GM06990 (cell line): Measurements from ENCODE around the gene RBM5.
"Not testable (repeated sequence)": the region's sequence is repeated elsewhere in the genome, so short reads cannot be mapped to it uniquely, and the experiment has no call there.

Experiments used
- DNase-seq: peaks from one replicate; pipeline ENCODE4 v3.0.0-alpha.2; 2011; ENCODE audit not compliant: insufficient read length; ENCODE audit errors: extremely low read depth
- H3K27me3 ChIP-seq: replicated peaks from 2 replicates; pipeline ENCODE4 v1.6.0; 2011; ENCODE audit warnings: low read length; ENCODE audit not compliant: control insufficient read depth, insufficient read depth
- H3K36me3 ChIP-seq: 2 replicates; pipeline ENCODE4 v1.5.1; 2011; ENCODE audit warnings: low read length; ENCODE audit not compliant: control insufficient read depth, insufficient read depth
- H3K4me3 ChIP-seq: replicated peaks from 2 replicates; pipeline ENCODE4 v1.5.1; 2011; ENCODE audit warnings: low read depth, mild to moderate bottlenecking, control low read depth, low read length
- TF ChIP-seq, protein P1 (sequence below): IDR thresholded peaks from 2 replicates; pipeline ENCODE4 v1.5.1; 2011; ENCODE audit warnings: low read length, control low read depth, mild to moderate bottlenecking, inconsistent platforms; ENCODE audit not compliant: insufficient read depth, poor library complexity, severe bottlenecking

Gene RBM5

DNA sequence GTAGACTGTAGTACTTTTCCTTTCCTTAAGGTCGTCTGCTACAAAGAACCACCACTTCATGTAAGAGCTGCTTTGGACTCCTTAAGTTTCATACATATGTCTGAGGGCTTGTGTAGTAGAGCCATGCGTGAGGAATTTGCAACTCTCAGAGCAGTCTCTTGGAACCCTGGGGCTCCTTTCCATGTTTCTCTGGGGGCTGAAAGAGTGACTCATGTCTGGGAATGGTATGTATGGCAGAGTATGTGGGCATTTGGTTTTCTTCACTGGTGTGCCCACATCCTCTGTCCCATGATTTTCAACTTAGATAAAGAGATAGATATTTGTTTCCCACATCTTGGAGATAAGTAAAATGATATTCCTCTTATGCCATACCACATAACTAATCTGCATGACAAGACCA, 20.6 kb upstream of the RBM5 start:
- no peak for DNase-seq
- H3K27me3 ChIP-seq = no peaks in the 10 kb centered on the region
- no peak overlapping the region for H3K4me3 ChIP-seq
- TF ChIP-seq, protein P1, sequence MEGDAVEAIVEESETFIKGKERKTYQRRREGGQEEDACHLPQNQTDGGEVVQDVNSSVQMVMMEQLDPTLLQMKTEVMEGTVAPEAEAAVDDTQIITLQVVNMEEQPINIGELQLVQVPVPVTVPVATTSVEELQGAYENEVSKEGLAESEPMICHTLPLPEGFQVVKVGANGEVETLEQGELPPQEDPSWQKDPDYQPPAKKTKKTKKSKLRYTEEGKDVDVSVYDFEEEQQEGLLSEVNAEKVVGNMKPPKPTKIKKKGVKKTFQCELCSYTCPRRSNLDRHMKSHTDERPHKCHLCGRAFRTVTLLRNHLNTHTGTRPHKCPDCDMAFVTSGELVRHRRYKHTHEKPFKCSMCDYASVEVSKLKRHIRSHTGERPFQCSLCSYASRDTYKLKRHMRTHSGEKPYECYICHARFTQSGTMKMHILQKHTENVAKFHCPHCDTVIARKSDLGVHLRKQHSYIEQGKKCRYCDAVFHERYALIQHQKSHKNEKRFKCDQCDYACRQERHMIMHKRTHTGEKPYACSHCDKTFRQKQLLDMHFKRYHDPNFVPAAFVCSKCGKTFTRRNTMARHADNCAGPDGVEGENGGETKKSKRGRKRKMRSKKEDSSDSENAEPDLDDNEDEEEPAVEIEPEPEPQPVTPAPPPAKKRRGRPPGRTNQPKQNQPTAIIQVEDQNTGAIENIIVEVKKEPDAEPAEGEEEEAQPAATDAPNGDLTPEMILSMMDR = no peak
- peaks cover 32% of the 10 kb centered on the region for H3K36me3 ChIP-seq

DNA sequence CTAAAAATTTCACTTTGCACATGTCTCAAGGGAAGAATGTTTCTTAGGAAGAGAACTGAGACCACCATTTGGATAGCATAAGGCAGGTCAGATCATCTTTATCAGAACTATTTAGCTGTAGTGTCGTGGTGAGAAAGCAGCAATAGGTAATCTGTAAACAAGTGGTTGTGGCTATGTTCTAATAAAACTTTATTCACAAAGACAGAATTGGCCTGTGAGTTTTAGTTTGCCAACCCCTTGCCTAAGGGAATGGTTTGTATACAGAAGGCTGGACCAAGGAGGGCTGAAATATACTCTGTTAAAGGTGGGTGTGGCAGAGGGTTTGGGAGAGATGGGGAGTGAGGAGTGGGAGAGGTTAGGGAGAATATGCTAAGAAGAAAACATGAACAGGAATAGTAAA, 10.6 kb upstream of the RBM5 start:
- Histone ChIP-seq H3K27me3 (no peaks in the 10 kb centered on the region), H3K4me3 (no peak overlapping the region), H3K36me3 (peaks cover 11% of the 10 kb centered on the region)
- no peak for DNase-seq
- TF ChIP-seq, protein P1 = no peak

DNA sequence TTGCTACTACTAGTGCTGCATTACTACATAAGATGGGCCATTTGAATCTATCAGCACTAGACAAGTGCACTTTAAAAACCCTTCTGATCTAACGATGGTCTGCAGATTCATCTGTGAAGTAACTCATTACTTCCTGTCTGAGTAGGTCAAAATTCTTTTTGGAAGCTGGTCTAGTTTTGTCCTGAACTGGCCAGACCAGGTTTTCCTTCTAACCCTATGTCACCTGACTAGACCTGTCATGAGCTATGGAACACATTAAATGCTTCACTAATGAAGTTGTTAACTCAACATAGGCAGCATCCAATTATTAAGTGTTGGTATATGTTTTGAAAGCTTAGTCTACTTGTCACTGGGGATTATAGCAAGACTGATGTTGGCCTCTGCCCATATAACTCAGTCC, 10.1 kb upstream of the RBM5 start:
- no peaks in the 10 kb centered on the region for H3K27me3 ChIP-seq
- H3K4me3 ChIP-seq = no peak overlapping the region
- DNase-seq = no peak
- H3K36me3 ChIP-seq = peaks cover 7% of the 10 kb centered on the region
- TF ChIP-seq, protein P1 = no peak

DNA sequence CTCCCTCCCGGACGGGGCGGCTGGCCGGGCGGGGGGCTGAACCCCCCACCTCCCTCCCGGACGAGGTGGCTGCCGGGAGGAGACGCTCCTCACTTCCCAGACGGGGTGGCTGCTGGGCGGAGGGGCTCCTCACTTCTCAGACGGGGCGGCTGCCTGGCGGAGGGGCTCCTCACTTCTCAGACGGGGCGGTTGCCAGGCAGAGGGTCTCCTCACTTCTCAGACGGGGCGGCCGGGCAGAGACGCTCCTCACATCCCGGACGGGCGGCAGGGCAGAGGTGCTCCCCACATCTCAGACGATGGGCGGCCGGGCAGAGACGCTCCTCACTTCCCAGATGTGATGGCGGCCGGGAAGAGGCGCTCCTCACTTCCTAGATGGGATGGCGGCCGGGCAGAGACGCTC, 3.8 kb upstream of the RBM5 start:
- not testable (repeated sequence) for H3K27me3 ChIP-seq, H3K36me3 ChIP-seq, DNase-seq, H3K4me3 ChIP-seq

DNA sequence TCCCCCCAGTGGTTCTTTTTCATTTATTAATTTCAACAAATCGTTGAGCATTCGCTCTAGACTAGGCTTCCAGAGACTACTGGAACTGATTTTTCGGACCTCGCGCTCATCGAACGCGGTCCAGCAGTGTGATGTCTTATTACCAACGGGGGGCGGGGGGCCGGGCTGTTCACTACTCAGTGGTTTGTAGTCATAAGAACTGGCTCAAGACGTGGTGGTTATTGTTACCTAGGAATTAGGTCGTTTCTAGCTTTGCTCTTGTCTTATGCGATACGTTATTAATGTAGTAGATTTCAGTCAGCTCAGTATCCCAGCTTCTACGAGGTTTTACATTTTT, 858 bp downstream of the RBM5 start:
- Histone ChIP-seq H3K4me3 (peak overlapping the region; percentile 88), H3K27me3 (no peaks in the 10 kb centered on the region), H3K36me3 (peaks cover 16% of the 10 kb centered on the region)
- DNase-seq = no peak
- TF ChIP-seq, protein P1 = no peak

DNA sequence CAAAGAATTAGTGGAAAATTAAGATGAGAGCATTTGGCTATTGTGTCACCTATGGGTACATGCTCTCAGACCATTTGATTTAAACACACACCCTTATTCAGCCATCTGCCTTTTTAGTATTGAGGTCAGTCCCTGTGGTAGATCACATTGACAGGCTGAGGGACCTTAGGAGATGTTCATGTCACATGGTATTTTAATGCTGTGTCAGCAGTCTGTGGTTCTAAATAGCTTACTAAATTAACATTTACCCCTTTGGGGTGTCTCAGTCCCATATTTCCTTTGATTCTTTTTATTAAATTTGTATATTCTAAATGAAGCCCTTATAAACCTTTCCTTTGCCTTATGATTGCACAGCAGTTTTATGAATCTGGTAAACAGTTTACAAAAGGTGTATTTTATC, 2.3 kb downstream of the RBM5 start:
- no peak for DNase-seq
- Histone ChIP-seq H3K36me3 (peaks cover 21% of the 10 kb centered on the region), H3K4me3 (peak overlapping the region; percentile 88; the same call in 1 of the 2 replicates), H3K27me3 (no peaks in the 10 kb centered on the region)
- TF ChIP-seq, protein P1 = no peak
